GM18861 (cell line): ENCODE results near the gene ADRA2C.

Experiments
- ATAC-seq: cut with Tn5 transposase; IDR thresholded peaks from one replicate; pipeline ENCODE4 v1.9.1; 2021; ENCODE audit not compliant: unreplicated experiment

Gene ADRA2C

GRCh38 chr4:3766036-3766784 lies at the start of gene ADRA2C:
ADRA2C (plus strand) TSS chr4:3766385; CDS start chr4:3766607, 222 bp downstream.
- ATAC-seq = no peak

- ATAC-seq = no peak
Observed at GRCh38 chr4:3716631-3717235, 49.5 kb upstream of the ADRA2C start.

DNA sequence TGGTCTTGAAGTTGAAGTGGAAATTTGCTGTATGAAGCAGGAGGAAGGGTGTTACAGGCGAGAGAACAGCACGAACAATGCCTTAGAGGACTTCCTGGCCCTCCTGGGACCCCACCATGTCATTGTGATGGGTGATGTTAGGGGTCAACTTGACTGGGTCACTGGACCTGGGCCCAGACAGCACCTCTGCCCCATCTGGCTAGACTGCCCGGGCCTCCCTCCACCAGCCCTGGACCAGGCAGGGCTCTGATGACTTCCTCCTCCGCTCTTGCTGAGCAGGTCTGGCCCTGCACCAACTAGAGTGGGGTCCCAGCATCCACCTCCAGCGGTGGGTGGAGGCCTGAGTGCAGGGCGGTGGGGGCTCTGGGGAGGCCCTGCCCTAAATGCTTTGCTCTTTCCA lies 48.9 kb upstream of the ADRA2C start:
- no peak for ATAC-seq

DNA sequence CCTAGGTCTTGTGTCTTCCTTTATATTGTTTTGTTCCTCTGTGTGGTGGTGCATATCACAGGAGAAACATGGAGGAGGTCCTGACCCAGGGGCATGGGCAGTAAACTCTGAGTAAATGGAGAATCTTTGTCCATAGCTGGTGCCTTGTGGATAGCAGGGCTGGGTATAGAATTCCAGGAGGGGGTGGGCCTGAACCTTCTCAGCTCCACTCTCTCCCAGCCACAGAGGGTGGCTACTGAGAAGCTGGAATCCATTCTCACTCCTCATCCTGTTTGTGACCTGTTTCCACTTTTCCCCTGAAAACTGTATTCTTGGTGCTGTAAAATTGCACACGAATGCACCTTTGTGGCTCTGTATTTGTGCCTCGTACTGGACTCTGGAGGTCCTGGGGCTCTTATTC lies 47.7 kb upstream of the ADRA2C start:
- no peak for ATAC-seq

DNA sequence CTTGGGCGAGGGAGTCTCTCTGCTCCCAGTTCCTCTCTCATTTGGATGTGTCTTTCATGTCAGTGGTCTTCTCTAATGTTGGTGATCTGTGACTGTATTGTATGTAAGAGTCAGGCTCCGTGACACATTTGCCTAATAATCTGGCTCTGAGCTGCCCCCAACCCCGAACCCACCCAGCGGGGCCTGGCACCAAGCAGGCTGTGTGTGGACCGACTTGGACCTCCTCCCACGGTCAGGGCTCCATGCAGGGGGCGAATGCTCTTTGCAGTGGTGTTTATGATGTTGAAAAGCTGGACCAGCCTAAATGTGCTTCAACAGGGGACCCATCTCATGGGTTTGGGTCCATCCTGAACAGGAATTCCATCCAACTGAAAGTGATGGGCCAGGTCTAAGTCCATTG lies 47.0 kb upstream of the ADRA2C start:
- ATAC-seq = no peak

DNA sequence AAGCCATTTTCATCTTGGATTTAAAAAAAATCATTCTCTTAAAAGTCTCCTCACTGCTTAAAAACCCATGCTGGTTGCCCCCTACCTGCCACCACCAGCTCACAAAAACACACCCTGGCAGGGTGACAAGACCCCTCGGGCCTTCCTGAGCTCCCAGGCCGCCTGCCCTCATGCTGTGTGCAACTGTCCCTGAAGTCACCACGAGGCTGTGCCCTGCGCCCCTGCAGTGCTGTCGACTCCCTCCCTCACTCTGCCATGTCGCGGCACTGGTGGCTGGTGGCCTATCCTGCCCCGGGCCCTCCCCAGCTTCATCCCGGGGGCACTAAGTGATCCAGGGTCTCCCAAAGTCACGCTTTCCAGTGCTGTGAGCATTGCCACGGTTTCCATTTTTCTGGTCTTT lies 46.3 kb upstream of the ADRA2C start:
- ATAC-seq = no peak

DNA sequence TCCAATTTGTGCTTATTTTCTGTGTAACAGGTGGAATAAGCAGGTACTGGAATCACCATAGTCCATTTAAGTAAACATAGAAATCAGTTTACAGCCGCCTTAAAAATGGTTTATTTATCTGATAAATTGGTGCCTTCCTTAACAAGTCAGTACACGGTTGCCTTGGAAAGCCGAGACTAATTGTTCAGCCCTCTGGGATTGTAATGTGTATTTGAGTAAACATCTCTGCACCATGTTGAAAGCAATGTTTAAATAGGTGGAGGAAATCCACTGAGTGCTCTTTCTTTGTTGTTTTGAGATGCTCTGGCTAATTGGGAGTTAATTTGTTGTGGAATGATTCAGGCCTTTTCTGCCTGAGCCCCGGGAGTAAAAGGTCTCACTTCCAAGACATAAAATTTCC lies 45.7 kb upstream of the ADRA2C start:
- no peak for ATAC-seq

- no peak for ATAC-seq
Observed at GRCh38 chr4:3721186-3721585, 45.0 kb upstream of the ADRA2C start.

DNA sequence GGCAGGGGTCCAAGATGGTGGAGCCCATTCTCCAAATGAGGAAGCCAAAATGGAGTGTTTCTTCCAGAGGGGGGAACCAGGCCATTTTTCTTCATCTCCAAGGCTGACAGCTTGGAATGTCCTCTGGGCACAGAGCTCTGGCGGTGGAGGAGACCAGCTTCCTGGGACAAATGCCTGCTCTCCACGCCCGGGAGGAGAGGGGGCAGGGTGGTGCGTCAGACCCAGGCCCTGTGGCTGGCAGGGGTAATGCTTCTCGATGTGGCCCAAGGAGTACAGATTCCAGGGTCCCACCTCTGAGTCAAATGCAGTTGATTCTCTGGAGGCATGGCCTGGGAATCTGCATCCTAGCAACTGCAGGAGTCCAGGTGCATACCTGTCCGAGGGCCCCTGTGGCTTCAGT lies 44.6 kb upstream of the ADRA2C start:
- ATAC-seq = no peak

- ATAC-seq = no peak
Observed at GRCh38 chr4:3722446-3723231, 43.5 kb upstream of the ADRA2C start.

GRCh38 chr4:3723232-3723642 lies 42.9 kb upstream of the ADRA2C start:
- ATAC-seq = no peak

- ATAC-seq = no peak
Observed at GRCh38 chr4:3724319-3725231, 41.6 kb upstream of the ADRA2C start.

DNA sequence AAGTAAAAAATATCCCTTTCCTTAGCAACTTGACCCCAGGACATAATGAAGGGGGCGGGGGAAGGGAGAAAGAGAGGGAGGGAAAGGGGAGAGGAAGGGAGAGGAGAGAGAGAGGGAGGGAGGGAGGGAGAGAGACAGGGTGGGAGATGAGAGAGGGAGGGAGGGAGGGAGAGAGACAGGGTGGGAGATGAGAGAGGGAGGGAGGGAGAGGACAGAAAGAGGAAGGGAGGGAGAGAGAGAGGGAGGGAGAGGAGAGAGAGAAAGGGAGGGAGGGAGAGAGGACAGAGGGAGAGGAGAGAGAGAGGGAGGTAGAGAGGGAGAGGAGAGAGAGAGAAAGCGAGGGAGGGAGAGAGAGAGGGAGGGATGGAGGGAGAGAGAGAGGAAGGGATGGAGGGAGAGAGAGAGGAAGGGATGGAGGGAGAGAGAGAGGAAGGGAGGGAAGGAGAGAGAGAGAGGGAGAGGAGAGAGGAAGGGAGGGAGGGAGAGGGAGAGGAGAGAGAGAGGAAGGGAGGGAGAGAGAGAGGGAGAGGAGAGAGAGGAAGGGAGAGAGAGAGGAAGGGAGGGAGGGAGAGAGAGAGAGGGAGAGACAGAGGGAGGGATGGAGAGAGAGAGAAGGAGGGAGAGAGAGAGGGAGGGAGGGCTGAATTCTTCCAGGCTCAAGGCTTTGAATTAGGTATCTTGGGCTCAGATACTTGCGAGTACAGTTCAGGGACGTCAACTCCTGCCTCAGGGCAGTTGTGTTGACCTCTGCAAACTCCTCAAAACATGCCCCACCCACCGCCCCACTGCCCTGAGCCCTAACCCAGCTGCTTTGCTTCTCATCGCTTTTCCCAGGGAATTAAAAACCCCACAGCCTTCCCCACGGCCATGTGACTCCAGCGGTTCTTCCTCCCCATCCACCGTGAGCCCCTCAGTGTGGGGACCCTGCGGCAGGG lies 40.0 kb upstream of the ADRA2C start:
- no peak for ATAC-seq

GRCh38 chr4:3727847-3728469 lies 38.2 kb upstream of the ADRA2C start:
- ATAC-seq = no peak

- no peak for ATAC-seq
Observed at GRCh38 chr4:3729188-3729881, 36.9 kb upstream of the ADRA2C start.

DNA sequence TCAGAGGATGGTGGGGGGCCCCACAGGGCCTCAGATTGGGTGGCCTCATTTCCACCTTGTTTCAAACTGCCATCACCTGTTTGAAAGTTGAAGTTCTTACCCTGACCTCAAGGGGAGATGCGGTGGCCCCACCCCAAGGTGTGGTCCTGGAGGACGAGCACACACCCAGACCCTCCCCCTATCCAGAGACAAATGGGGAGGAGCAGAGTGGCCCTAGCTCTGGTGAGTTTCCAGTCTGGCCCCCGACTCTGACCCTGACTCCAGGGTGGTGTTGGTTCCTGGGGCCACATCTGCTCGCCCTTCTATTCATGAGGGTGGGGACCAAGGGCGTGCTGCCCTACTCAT lies 36.3 kb upstream of the ADRA2C start:
- no peak for ATAC-seq

GRCh38 chr4:3730422-3731190 lies 35.6 kb upstream of the ADRA2C start:
- ATAC-seq = no peak
